Esophagus muscularis mucosa (tissue), 4 donors: ENCODE measurements around the gene TMCO4. TPM values are rescaled to one million over a fixed set of nuclear protein-coding genes. Genes with fewer than 3 reads are reported as not detected.

ENCODE experiments used
- DNase-seq: peaks from one replicate; pipeline ENCODE4 v3.0.0-alpha.2; 2017; ENCODE audit errors: extremely low spot score
- H3K27ac ChIP-seq, 4 donors: fragments of 200-600 bp; sonication (generic); replicated peaks in 1 of 4; 1 replicate in 3 of 4; 2 replicates in 1 of 4; pipeline ENCODE4 v1.5.1; 2016 to 2019; ENCODE audit warnings: mild to moderate bottlenecking in 1 of 4
- H3K27me3 ChIP-seq, 4 donors: fragments of 200-600 bp; sonication (generic); one replicate each; pipeline versions ENCODE4 v1.5.1 to v1.6.0; 2016 to 2019
- H3K36me3 ChIP-seq, 4 donors: fragments of 200-600 bp; sonication (generic); one replicate each; pipeline ENCODE4 v1.5.1; 2016 to 2019
- H3K4me1 ChIP-seq, 4 donors: fragments of 200-600 bp; sonication (generic); one replicate each; pipeline ENCODE4 v1.5.1; 2016 to 2019
- H3K4me3 ChIP-seq, 4 donors: fragments of 200-600 bp; sonication (generic); 1 replicate in 2 of 4; 2 replicates in 2 of 4; pipeline ENCODE4 v1.5.1; 2016 to 2019; ENCODE audit warnings: mild to moderate bottlenecking in 4 of 4, moderate library complexity in 1 of 4
- H3K9me3 ChIP-seq, 4 donors: fragments of 200-600 bp; sonication (generic); 1 replicate in 3 of 4; 2 replicates in 1 of 4; pipeline ENCODE4 v1.5.1; 2016 to 2019
- CTCF ChIP-seq, 3 experiments: fragments of 200-600 bp in 2 of 3; fragments of 450-650 bp in 1 of 3; sonication (generic) in 2 of 3; IDR thresholded peaks; one replicate each; pipeline ENCODE4 v1.5.1; 2017 to 2019; ENCODE audit warnings: antibody characterized with exemption in 3 of 3, mild to moderate bottlenecking in 2 of 3, moderate library complexity in 1 of 3
- EP300 ChIP-seq: sonication (generic); formaldehyde crosslinking; IDR thresholded peaks from one replicate; pipeline ENCODE4 v1.6.1; 2017; ENCODE audit warnings: antibody characterized with exemption
- POLR2A ChIP-seq: fragments of 450-650 bp; IDR thresholded peaks from one replicate; pipeline ENCODE4 v1.6.1; 2017; ENCODE audit warnings: antibody characterized with exemption, moderate library complexity, mild to moderate bottlenecking, low read depth
- POLR2AphosphoS5 ChIP-seq, 2 donors: sonication (generic); formaldehyde crosslinking; IDR thresholded peaks; one replicate each; pipeline ENCODE4 v1.6.1; 2017; ENCODE audit warnings: antibody characterized with exemption in 2 of 2
- WGBS: methylation state at CpG from one replicate; pipeline ENCODE4 v1.1.5; 2018; 5-methylcytosine and 5-hydroxymethylcytosine counted together
- intact Hi-C: fragments of 100-400 bp; cut with DNase I; formaldehyde crosslinking; loops from one replicate; pipeline ENCODE4 v1.15.1; 2023
- total RNA-seq, 4 donors: library from RNA; depleted of rRNA; stranded (reverse); fragments of >200 nt; gene quantifications; one replicate each; pipeline versions ENCODE4 v1.1.0 to v1.2.1, GENCODE V29; 2016

TMCO4 gene
- total RNA-seq, 4 donors from 2014 or later = 20.8 to 34.4 (median 25.8) TPM

- Histone ChIP-seq H3K4me1 (peaks cover 9 to 48% (median 46%) of the 10 kb centered on the region in 4 donors), H3K36me3 (peaks cover 6 to 48% (median 28%) of the 10 kb centered on the region in 4 donors), H3K27me3 (no peaks in the 10 kb centered on the region), H3K27ac (peak overlapping the region in 3 of 4 donors; percentile 82 to 85 (median 83)), H3K4me3 (no peak overlapping the region), H3K9me3 (peaks cover 0 to 8% (median 0%) of the 10 kb centered on the region in 4 donors)
- intact Hi-C loops = no loop called here
- 84% methylated on average over 8 of the region's 8 CpGs for WGBS
- no peak for DNase-seq
- TF ChIP-seq POLR2AphosphoS5 (IDR thresholded peaks at IDR 0.05) (no peak), POLR2A (no peak), EP300 (no peak), CTCF (IDR thresholded peaks at IDR 0.05) (no peak)
These were observed 65.7 kb downstream of the TMCO4 start for GRCh38 chr1:19734056-19734455.

GRCh38 chr1:19733615-19734014, 66.1 kb downstream of the TMCO4 start:
- Histone ChIP-seq H3K36me3 (peaks cover 6 to 48% (median 28%) of the 10 kb centered on the region in 4 donors), H3K27ac (peak overlapping the region in 1 of 4 donors; percentile 82), H3K27me3 (no peaks in the 10 kb centered on the region), H3K4me3 (no peak overlapping the region), H3K9me3 (peaks cover 0 to 5% (median 0%) of the 10 kb centered on the region in 4 donors), H3K4me1 (peaks cover 9 to 46% (median 45%) of the 10 kb centered on the region in 4 donors)
- no peak for DNase-seq
- TF ChIP-seq POLR2AphosphoS5 (IDR thresholded peaks at IDR 0.05) (no peak), CTCF (IDR thresholded peaks at IDR 0.05) (no peak), POLR2A (no peak), EP300 (no peak)
- intact Hi-C loops = no loop called here
- 90% methylated on average over 5 of the region's 5 CpGs for WGBS

GRCh38 chr1:19731311-19731821, 68.3 kb downstream of the TMCO4 start:
- DNase-seq = no peak
- WGBS = 92% methylated on average over 8 of the region's 8 CpGs
- Histone ChIP-seq H3K4me1 (peaks cover 9 to 24% (median 22%) of the 10 kb centered on the region in 4 donors), H3K36me3 (peaks cover 15 to 70% (median 33%) of the 10 kb centered on the region in 4 donors), H3K4me3 (no peak overlapping the region), H3K27ac (peak overlapping the region in 1 of 4 donors; percentile 49), H3K9me3 (peaks cover 0 to 5% (median 0%) of the 10 kb centered on the region in 4 donors), H3K27me3 (no peaks in the 10 kb centered on the region)
- intact Hi-C loops = no loop called here
- TF ChIP-seq POLR2AphosphoS5 (IDR thresholded peaks at IDR 0.05) = no peak
- TF ChIP-seq CTCF (IDR thresholded peaks at IDR 0.05) = no peak
- no peak for TF ChIP-seq EP300
- TF ChIP-seq POLR2A = no peak

GRCh38 chr1:19730793-19731192, 68.9 kb downstream of the TMCO4 start:
- no peak for DNase-seq
- Histone ChIP-seq H3K4me3 (no peak overlapping the region), H3K4me1 (peaks cover 9 to 19% (median 17%) of the 10 kb centered on the region in 4 donors), H3K9me3 (peaks cover 0 to 5% (median 0%) of the 10 kb centered on the region in 4 donors), H3K27ac (no peak overlapping the region), H3K27me3 (no peaks in the 10 kb centered on the region), H3K36me3 (peaks cover 15 to 76% (median 36%) of the 10 kb centered on the region in 4 donors)
- intact Hi-C loops = no loop called here
- 69% methylated on average over 3 of the region's 3 CpGs for WGBS
- TF ChIP-seq CTCF (IDR thresholded peaks at IDR 0.05) (no peak), POLR2AphosphoS5 (IDR thresholded peaks at IDR 0.05) (no peak), POLR2A (no peak), EP300 (no peak)
